K562 (cell line): ENCODE measurements around the gene NF2. TPM values are rescaled to one million over a fixed set of nuclear protein-coding genes. Genes with fewer than 3 reads are reported as not detected.
A peak's percentile ranks its signal among the peaks of the same experiment; 100 is the strongest.

ENCODE experiments used
- ATAC-seq: fragments of 200-7000 bp; cut with Tn5 transposase; 3 replicates; pipeline ENCODE4 v1.9.1; 2020; ENCODE audit warnings: moderate library complexity
- BruUV-seq: library from RNA; stranded (reverse); fragments of 400-500 nt; replicated peaks from 2 replicates; lab custom pipeline; 2021; lab: Mats Ljungman, UMichigan
- CTCF ChIA-PET: fragments of 300-600 bp; formaldehyde crosslinking; extraction: SDS; loops from one replicate; lab custom pipeline; 2021; ENCODE audit warnings: low intra/inter-chr PET ratio; lab: Yijun Ruan, JAX
- POLR2A ChIA-PET: fragments of 300-600, 350-650 bp; sonication (Branson Sonifier 250); formaldehyde crosslinking; extraction: SDS; loops from one replicate; lab custom pipeline; 2021; ENCODE audit warnings: antibody characterized with exemption, inconsistent platforms; lab: Yijun Ruan, JAX
- DNase-seq, 4 experiments: peaks; one replicate each; pipeline versions ENCODE4 v3.0.0 to v3.0.0-alpha.2; 2011 to 2018; ENCODE audit warnings: low spot score in 3 of 4, mixed read lengths in 3 of 4; ENCODE audit errors: extremely low read depth in 1 of 4
- FAIRE-seq: peaks from 2 replicates; lab custom pipeline; 2011; peaks lifted over from hg19 to GRCh38; lab: Jason Lieb, UNC
- H2AFZ ChIP-seq: 2 replicates; pipeline ENCODE4 v1.6.0; 2011; ENCODE audit warnings: low read depth, low read length, control low read depth, inconsistent platforms
- H3K27ac ChIP-seq: fragments of 200-600 bp; 3 replicates; pipeline ENCODE4 v1.8.0; 2011; ENCODE audit warnings: low read depth, mild to moderate bottlenecking, control low read depth, inconsistent platforms, low read length, moderate library complexity, mixed read lengths; ENCODE audit errors: extremely low read depth
- H3K27me3 ChIP-seq, 2 experiments: fragments of 300-600 bp in 1 of 2; 2 replicates in 1 of 2; 3 replicates in 1 of 2; pipeline versions ENCODE4 v1.6.0 to v1.8.0; 2011; ENCODE audit warnings: inconsistent platforms in 2 of 2, low read length in 2 of 2, mild to moderate bottlenecking in 1 of 2, mixed read lengths in 1 of 2, moderate library complexity in 1 of 2; ENCODE audit not compliant: control insufficient read depth in 2 of 2, insufficient read depth in 2 of 2
- H3K36me3 ChIP-seq: fragments of 300-600 bp; 3 replicates; pipeline ENCODE4 v1.8.0; 2011; ENCODE audit warnings: mild to moderate bottlenecking, low read length, inconsistent platforms; ENCODE audit not compliant: control insufficient read depth, insufficient read depth
- H3K4me1 ChIP-seq, 2 experiments: fragments of 200-600 bp in 1 of 2; replicated peaks in 1 of 2; 2 replicates in 1 of 2; 3 replicates in 1 of 2; pipeline versions ENCODE4 v1.5.1 to v1.8.0; 2011; ENCODE audit warnings: inconsistent platforms in 2 of 2, low read length in 2 of 2, mild to moderate bottlenecking in 1 of 2, mixed read lengths in 1 of 2, moderate library complexity in 1 of 2; ENCODE audit not compliant: control insufficient read depth in 2 of 2, insufficient read depth in 2 of 2
- H3K4me2 ChIP-seq: 2 replicates; pipeline ENCODE4 v1.6.1; 2011; ENCODE audit warnings: low read length, control low read depth, inconsistent platforms, mixed read lengths; ENCODE audit not compliant: insufficient read depth
- H3K4me3 ChIP-seq: fragments of 200-600 bp; sonication (generic), shearing (Covaris generic); 2 replicates; pipeline ENCODE4 v1.5.1; 2016; ENCODE audit warnings: control low read depth, inconsistent platforms
- H3K79me2 ChIP-seq: fragments of 200-600 bp; 3 replicates; pipeline ENCODE4 v1.8.0; 2011; ENCODE audit warnings: low read length, inconsistent platforms; ENCODE audit not compliant: control insufficient read depth, insufficient read depth
- H3K9ac ChIP-seq, 2 experiments: 2 replicates each; pipeline versions ENCODE4 v1.6.0 to v1.6.1; 2011; ENCODE audit warnings: low read depth in 2 of 2, low read length in 2 of 2, control low read depth in 1 of 2, inconsistent platforms in 1 of 2, mild to moderate bottlenecking in 1 of 2, mixed read lengths in 1 of 2; ENCODE audit not compliant: insufficient read depth in 1 of 2
- H3K9me1 ChIP-seq: one replicate; pipeline ENCODE4 v1.6.0; 2011; ENCODE audit warnings: inconsistent platforms, mild to moderate bottlenecking, low read length, moderate library complexity; ENCODE audit not compliant: control insufficient read depth, insufficient read depth
- H3K9me3 ChIP-seq: replicated peaks from 2 replicates; pipeline ENCODE4 v1.5.1; 2011; ENCODE audit warnings: low read depth, low read length, inconsistent platforms; ENCODE audit not compliant: control insufficient read depth, insufficient read depth
- H4K20me1 ChIP-seq: replicated peaks from 2 replicates; pipeline ENCODE4 v1.6.1; 2011; ENCODE audit warnings: low read length, inconsistent platforms, mixed read lengths; ENCODE audit not compliant: control insufficient read depth, insufficient read depth
- CAMTA2 ChIP-seq: fragments of 250-450 bp; sonication (Bioruptor Pico); conservative IDR thresholded peaks from 2 replicates; pipeline ENCODE4 v1.5.1; 2022
- HDAC6 ChIP-seq: IDR thresholded peaks from 2 replicates; pipeline ENCODE4 v1.6.1; 2012; ENCODE audit warnings: low read depth, mild to moderate bottlenecking, control low read depth, inconsistent platforms, low read length, moderate library complexity
- HNRNPK ChIP-seq: fragments of 200-400 bp; formaldehyde crosslinking; IDR thresholded peaks from one replicate; pipeline ENCODE4 v1.6.1; 2018; ENCODE audit warnings: mild to moderate bottlenecking, low read depth, low read length; ENCODE audit not compliant: poor library complexity, severe bottlenecking
- LEF1 ChIP-seq: fragments of 450-650 bp; IDR thresholded peaks from 2 replicates; pipeline ENCODE4 v1.6.1; 2016; ENCODE audit warnings: mild to moderate bottlenecking
- NFXL1 ChIP-seq: fragments of 450-650 bp; formaldehyde crosslinking; IDR thresholded peaks from 2 replicates; pipeline ENCODE4 v1.4.0; 2021; ENCODE audit warnings: mild to moderate bottlenecking
- ZFP36 ChIP-seq: fragments of 150-350 bp; IDR thresholded peaks from 2 replicates; pipeline ENCODE4 v1.6.1; 2018; ENCODE audit warnings: low read length, low read depth; ENCODE audit not compliant: partially characterized antibody
- ZKSCAN8 ChIP-seq: fragments of 200-800 bp; sonication (Bioruptor generic); IDR thresholded peaks from 2 replicates; pipeline ENCODE4 v1.6.1; 2016; ENCODE audit warnings: missing genetic modification characterization, missing compliant biosample characterization
- WGBS: fragments of 100-300 bp; shearing (Covaris generic); methylation state at CpG from one replicate; pipeline ENCODE4 v1.1.6; 2016; ENCODE audit warnings: low coverage, mixed read lengths; ENCODE audit not compliant: insufficient coverage; ENCODE audit errors: missing lambda C conversion rate; 5-methylcytosine and 5-hydroxymethylcytosine counted together
- in situ Hi-C: fragments of 300-500 bp; cut with MboI; formaldehyde crosslinking; loops from 4 replicates; pipeline ENCODE4 v1.15.0; 2018; ENCODE audit warnings: inconsistent platforms, mixed read lengths
- intact Hi-C: fragments of 100-400 bp; cut with micrococcal nuclease; formaldehyde crosslinking; loops from 2 replicates; pipeline ENCODE4 v1.14.2; 2022
- polyA plus RNA-seq, 8 experiments: library from polyadenylated mRNA; depleted of rRNA in 4 of 8; stranded (reverse) in 5 of 8; unstranded in 3 of 8; fragments of >200 nt; fragmentation: Nextera tagmentation in 2 of 8; fragmentation: Illumina TruSeq in 1 of 8; extraction: Ambion mirVana in 2 of 8; extraction: Trizol in 1 of 8; gene quantifications; 2 replicates each; pipeline versions ENCODE4 v1.2.1 to v1.2.3, GENCODE V29; 2011 to 2014; ENCODE audit warnings: inconsistent platforms in 1 of 8, missing spikeins in 1 of 8
- total RNA-seq, 7 experiments: library from RNA; depleted of rRNA in 6 of 7; stranded (reverse); fragments of >200 nt in 6 of 7; fragmentation: Illumina TruSeq in 2 of 7; extraction: Trizol in 2 of 7; gene quantifications; 2 replicates each; pipeline versions ENCODE4 v1.2.1 to v1.2.3, GENCODE V29; 2011 to 2021; ENCODE audit warnings: low replicate concordance in 1 of 7
- TF ChIP-seq, protein P1 (sequence below), 2 experiments: fragments of 450-650 bp; IDR thresholded peaks; 2 replicates each; pipeline ENCODE4 v1.6.1; 2018; ENCODE audit warnings: mild to moderate bottlenecking in 2 of 2, low read depth in 1 of 2; ENCODE audit not compliant: partially characterized antibody in 2 of 2
- TF ChIP-seq, protein P2 (sequence below): fragments of 150-350 bp; IDR thresholded peaks from 2 replicates; pipeline ENCODE4 v1.6.1; 2014; ENCODE audit warnings: low read depth, mild to moderate bottlenecking, low read length, borderline replicate concordance
- TF ChIP-seq, protein P3 (sequence below): fragments of 450-650 bp; formaldehyde crosslinking; IDR thresholded peaks from 2 replicates; pipeline ENCODE4 v1.4.0; 2022; ENCODE audit warnings: missing genetic modification characterization
- TF ChIP-seq, protein P4 (sequence below): fragments of 250-450 bp; sonication (Bioruptor Pico); IDR thresholded peaks from 2 replicates; pipeline ENCODE4 v1.5.1; 2021; ENCODE audit warnings: mild to moderate bottlenecking

Gene NF2
- total and polyA plus RNA-seq, 9 of the 15 experiments (the other 6 are each of a cell fraction or from before 2014, with no cell fraction given): 2.2 to 32.5 (median 15.2) TPM

DNA sequence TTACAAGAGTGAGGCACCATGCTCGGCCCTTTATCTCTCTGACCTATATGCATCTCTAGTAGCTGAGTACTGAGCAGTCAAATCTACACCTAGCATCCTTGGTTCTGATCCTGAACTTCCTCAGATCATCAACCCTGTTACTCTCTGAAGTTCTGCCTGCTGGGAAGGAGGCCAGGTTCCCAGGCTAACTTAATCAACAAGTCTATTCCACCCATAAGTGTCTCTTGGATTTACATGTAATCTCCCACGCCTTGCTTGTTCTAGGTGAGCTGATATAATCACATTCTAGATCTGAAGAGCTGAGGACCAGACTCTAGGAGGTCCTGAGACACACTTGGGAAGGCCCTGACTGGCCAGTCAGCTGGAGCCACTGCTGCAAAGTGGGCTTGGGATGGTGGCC lies 138.5 kb downstream of the NF2 start:
- CTCF ChIA-PET: no interaction called here
- ATAC-seq (no peak), DNase-seq (no peak), FAIRE-seq (no peak)
- H4K20me1 ChIP-seq: no peaks in the 10 kb centered on the region
- H3K27me3 ChIP-seq: no peaks in the 10 kb centered on the region
- H3K9me1 ChIP-seq: no peaks in the 10 kb centered on the region
- no peak overlapping the region for H2AFZ ChIP-seq
- POLR2A ChIA-PET: no interaction called here
- H3K4me1 ChIP-seq: peaks cover 0 to 7% of the 10 kb centered on the region in 2 experiments; a peak in 2 of 5 replicates
- WGBS: 20% methylated on average over 2 of the region's 2 CpGs
- no peaks in the 10 kb centered on the region for H3K9me3 ChIP-seq
- in situ Hi-C loops (no loop called here), intact Hi-C loops (no loop called here)
- 0 out of 4 replicates have a peak overlapping the region, but pooled peaks of 1 of the 2 experiments have one; percentile 58 for H3K9ac ChIP-seq
- no TSS peak for BruUV-seq
- H3K36me3 ChIP-seq: no peaks in the 10 kb centered on the region
- no peak overlapping the region for H3K4me2 ChIP-seq
- no peak overlapping the region for H3K27ac ChIP-seq
- no peaks in the 10 kb centered on the region for H3K79me2 ChIP-seq
- H3K4me3 ChIP-seq: no peak overlapping the region
- no peak for TF ChIP-seq HNRNPK
- TF ChIP-seq CAMTA2 (CRISPR knock-in tag): no peak
- TF ChIP-seq NFXL1 (CRISPR knock-in tag): no peak
- no peak for TF ChIP-seq LEF1
- TF ChIP-seq, protein P1, sequence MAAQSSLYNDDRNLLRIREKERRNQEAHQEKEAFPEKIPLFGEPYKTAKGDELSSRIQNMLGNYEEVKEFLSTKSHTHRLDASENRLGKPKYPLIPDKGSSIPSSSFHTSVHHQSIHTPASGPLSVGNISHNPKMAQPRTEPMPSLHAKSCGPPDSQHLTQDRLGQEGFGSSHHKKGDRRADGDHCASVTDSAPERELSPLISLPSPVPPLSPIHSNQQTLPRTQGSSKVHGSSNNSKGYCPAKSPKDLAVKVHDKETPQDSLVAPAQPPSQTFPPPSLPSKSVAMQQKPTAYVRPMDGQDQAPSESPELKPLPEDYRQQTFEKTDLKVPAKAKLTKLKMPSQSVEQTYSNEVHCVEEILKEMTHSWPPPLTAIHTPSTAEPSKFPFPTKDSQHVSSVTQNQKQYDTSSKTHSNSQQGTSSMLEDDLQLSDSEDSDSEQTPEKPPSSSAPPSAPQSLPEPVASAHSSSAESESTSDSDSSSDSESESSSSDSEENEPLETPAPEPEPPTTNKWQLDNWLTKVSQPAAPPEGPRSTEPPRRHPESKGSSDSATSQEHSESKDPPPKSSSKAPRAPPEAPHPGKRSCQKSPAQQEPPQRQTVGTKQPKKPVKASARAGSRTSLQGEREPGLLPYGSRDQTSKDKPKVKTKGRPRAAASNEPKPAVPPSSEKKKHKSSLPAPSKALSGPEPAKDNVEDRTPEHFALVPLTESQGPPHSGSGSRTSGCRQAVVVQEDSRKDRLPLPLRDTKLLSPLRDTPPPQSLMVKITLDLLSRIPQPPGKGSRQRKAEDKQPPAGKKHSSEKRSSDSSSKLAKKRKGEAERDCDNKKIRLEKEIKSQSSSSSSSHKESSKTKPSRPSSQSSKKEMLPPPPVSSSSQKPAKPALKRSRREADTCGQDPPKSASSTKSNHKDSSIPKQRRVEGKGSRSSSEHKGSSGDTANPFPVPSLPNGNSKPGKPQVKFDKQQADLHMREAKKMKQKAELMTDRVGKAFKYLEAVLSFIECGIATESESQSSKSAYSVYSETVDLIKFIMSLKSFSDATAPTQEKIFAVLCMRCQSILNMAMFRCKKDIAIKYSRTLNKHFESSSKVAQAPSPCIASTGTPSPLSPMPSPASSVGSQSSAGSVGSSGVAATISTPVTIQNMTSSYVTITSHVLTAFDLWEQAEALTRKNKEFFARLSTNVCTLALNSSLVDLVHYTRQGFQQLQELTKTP (IDR thresholded peaks at IDR 0.05; ENCODE audit: low read depth in 1 of 2, partially characterized antibody in 2 of 2): no peak
- TF ChIP-seq, protein P2, sequence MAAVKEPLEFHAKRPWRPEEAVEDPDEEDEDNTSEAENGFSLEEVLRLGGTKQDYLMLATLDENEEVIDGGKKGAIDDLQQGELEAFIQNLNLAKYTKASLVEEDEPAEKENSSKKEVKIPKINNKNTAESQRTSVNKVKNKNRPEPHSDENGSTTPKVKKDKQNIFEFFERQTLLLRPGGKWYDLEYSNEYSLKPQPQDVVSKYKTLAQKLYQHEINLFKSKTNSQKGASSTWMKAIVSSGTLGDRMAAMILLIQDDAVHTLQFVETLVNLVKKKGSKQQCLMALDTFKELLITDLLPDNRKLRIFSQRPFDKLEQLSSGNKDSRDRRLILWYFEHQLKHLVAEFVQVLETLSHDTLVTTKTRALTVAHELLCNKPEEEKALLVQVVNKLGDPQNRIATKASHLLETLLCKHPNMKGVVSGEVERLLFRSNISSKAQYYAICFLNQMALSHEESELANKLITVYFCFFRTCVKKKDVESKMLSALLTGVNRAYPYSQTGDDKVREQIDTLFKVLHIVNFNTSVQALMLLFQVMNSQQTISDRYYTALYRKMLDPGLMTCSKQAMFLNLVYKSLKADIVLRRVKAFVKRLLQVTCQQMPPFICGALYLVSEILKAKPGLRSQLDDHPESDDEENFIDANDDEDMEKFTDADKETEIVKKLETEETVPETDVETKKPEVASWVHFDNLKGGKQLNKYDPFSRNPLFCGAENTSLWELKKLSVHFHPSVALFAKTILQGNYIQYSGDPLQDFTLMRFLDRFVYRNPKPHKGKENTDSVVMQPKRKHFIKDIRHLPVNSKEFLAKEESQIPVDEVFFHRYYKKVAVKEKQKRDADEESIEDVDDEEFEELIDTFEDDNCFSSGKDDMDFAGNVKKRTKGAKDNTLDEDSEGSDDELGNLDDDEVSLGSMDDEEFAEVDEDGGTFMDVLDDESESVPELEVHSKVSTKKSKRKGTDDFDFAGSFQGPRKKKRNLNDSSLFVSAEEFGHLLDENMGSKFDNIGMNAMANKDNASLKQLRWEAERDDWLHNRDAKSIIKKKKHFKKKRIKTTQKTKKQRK: no peak
- TF ChIP-seq, protein P3, sequence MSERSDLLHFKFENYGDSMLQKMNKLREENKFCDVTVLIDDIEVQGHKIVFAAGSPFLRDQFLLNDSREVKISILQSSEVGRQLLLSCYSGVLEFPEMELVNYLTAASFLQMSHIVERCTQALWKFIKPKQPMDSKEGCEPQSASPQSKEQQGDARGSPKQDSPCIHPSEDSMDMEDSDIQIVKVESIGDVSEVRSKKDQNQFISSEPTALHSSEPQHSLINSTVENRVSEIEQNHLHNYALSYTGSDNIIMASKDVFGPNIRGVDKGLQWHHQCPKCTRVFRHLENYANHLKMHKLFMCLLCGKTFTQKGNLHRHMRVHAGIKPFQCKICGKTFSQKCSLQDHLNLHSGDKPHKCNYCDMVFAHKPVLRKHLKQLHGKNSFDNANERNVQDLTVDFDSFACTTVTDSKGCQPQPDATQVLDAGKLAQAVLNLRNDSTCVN (CRISPR knock-in tag): no peak
- TF ChIP-seq HDAC6: no peak
- no peak for TF ChIP-seq ZKSCAN8 (CRISPR knock-in tag)
- TF ChIP-seq ZFP36: no peak
- TF ChIP-seq, protein P4, sequence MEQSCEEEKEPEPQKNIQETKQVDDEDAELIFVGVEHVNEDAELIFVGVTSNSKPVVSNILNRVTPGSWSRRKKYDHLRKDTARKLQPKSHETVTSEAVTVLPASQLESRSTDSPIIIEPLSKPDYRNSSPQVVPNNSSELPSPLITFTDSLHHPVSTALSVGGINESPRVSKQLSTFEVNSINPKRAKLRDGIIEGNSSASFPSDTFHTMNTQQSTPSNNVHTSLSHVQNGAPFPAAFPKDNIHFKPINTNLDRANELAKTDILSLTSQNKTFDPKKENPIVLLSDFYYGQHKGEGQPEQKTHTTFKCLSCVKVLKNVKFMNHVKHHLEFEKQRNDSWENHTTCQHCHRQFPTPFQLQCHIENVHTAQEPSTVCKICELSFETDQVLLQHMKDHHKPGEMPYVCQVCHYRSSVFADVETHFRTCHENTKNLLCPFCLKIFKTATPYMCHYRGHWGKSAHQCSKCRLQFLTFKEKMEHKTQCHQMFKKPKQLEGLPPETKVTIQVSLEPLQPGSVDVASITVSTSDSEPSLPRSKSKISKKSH (CRISPR knock-in tag): no peak
